Neural progenitor cell (in vitro differentiated cells): ENCODE measurements around the gene ALPL. TPM values are rescaled to one million over a fixed set of nuclear protein-coding genes. Genes with fewer than 3 reads are reported as not detected.

ENCODE experiments used
- DNase-seq: peaks from one replicate; pipeline ENCODE4 v3.0.0-alpha.2; 2016; ENCODE audit warnings: low spot score
- H2AFZ ChIP-seq: fragments of 200-600 bp; sonication (generic); replicated peaks from 2 replicates; pipeline ENCODE4 v1.6.1; 2016; ENCODE audit warnings: antibody characterized with exemption
- H3F3A ChIP-seq: fragments of 200-600 bp; sonication (generic); 2 replicates; pipeline ENCODE4 v1.6.1; 2016; ENCODE audit warnings: antibody characterized with exemption, low read depth
- H3K27ac ChIP-seq: fragments of 200-600 bp; sonication (generic); 2 replicates; pipeline ENCODE4 v1.5.1; 2016; ENCODE audit warnings: mild to moderate bottlenecking
- H3K27me3 ChIP-seq: fragments of 200-600 bp; sonication (generic); 2 replicates; pipeline ENCODE4 v1.6.1; 2016; ENCODE audit warnings: mild to moderate bottlenecking, moderate library complexity
- H3K36me3 ChIP-seq: fragments of 200-600 bp; sonication (generic); 2 replicates; pipeline ENCODE4 v1.5.1; 2016
- H3K4me1 ChIP-seq: fragments of 200-600 bp; sonication (generic); 2 replicates; pipeline ENCODE4 v1.6.1; 2016; ENCODE audit warnings: mixed run types
- H3K4me2 ChIP-seq: fragments of 200-600 bp; sonication (generic); 2 replicates; pipeline ENCODE4 v1.6.1; 2016
- H3K4me3 ChIP-seq: fragments of 200-600 bp; sonication (generic); 2 replicates; pipeline ENCODE4 v1.5.1; 2016
- H3K79me2 ChIP-seq: fragments of 200-600 bp; sonication (generic); 2 replicates; pipeline ENCODE4 v1.6.1; 2016; ENCODE audit warnings: low read depth
- H3K9ac ChIP-seq: fragments of 200-600 bp; sonication (generic); 2 replicates; pipeline ENCODE4 v1.6.1; 2016
- H3K9me3 ChIP-seq: fragments of 200-600 bp; sonication (generic); 2 replicates; pipeline ENCODE4 v1.5.1; 2016; ENCODE audit warnings: low read depth
- H4K20me1 ChIP-seq: fragments of 200-600 bp; sonication (generic); 2 replicates; pipeline ENCODE4 v1.6.1; 2016; ENCODE audit warnings: low read depth
- H3K27ac Mint-ChIP-seq: 3 replicates; pipeline ENCODE4 v1.8.0; 2021; ENCODE audit warnings: mixed read lengths
- H3K27me3 Mint-ChIP-seq: 2 replicates; pipeline ENCODE4 v1.8.0; 2022; ENCODE audit warnings: low read depth, mild to moderate bottlenecking, inconsistent platforms, moderate library complexity, mixed read lengths; ENCODE audit not compliant: insufficient read depth
- H3K36me3 Mint-ChIP-seq: 3 replicates; pipeline ENCODE4 v1.8.0; 2021; ENCODE audit warnings: mixed read lengths
- H3K4me1 Mint-ChIP-seq: 3 replicates; pipeline ENCODE4 v1.8.0; 2021; ENCODE audit warnings: mixed read lengths
- H3K4me3 Mint-ChIP-seq: 3 replicates; pipeline ENCODE4 v1.8.0; 2021; ENCODE audit warnings: mild to moderate bottlenecking, moderate library complexity, mixed read lengths
- H3K9me3 Mint-ChIP-seq: 3 replicates; pipeline ENCODE4 v1.8.0; 2020; ENCODE audit warnings: mixed read lengths
- CTCF ChIP-seq: fragments of 200-600 bp; sonication (generic); IDR thresholded peaks from 2 replicates; pipeline ENCODE4 v1.5.1; 2017; ENCODE audit warnings: antibody characterized with exemption, mild to moderate bottlenecking
- EZH2 ChIP-seq: fragments of 200-600 bp; sonication (generic); IDR thresholded peaks from 2 replicates; pipeline ENCODE4 v1.6.1; 2017; ENCODE audit warnings: antibody characterized with exemption, mild to moderate bottlenecking, moderate library complexity
- EZH2phosphoT487 ChIP-seq: fragments of 200-600 bp; sonication (generic); IDR thresholded peaks from 2 replicates; pipeline ENCODE4 v1.6.1; 2017; ENCODE audit warnings: antibody characterized with exemption
- total RNA-seq: library from RNA; depleted of rRNA; stranded (reverse); fragments of >200 nt; gene quantifications from 2 replicates; pipeline ENCODE4 v1.2.3, GENCODE V29; 2015; ENCODE audit warnings: low replicate concordance

ALPL gene
- total RNA-seq, 1 donor from 2014 or later = 51.3 TPM

GRCh38 chr1:21596174-21596573 lies 87.0 kb downstream of the ALPL start:
- Mint-ChIP-seq H3K36me3 (no peaks in the 10 kb centered on the region), H3K9me3 (no peaks in the 10 kb centered on the region), H3K4me1 (peaks cover 19% of the 10 kb centered on the region), H3K27ac (no peak overlapping the region), H3K4me3 (no peak overlapping the region), H3K27me3 (peaks cover 6% of the 10 kb centered on the region)
- DNase-seq = no peak
- no peaks in the 10 kb centered on the region for H3K36me3 ChIP-seq
- TF ChIP-seq EZH2 (no peak), EZH2phosphoT487 (no peak), CTCF (no peak)
- H3F3A ChIP-seq = no peaks in the 10 kb centered on the region
- H3K27ac ChIP-seq = no peak overlapping the region
- no peak overlapping the region for H2AFZ ChIP-seq
- no peaks in the 10 kb centered on the region for H3K27me3 ChIP-seq
- H3K9ac ChIP-seq = no peak overlapping the region
- peaks cover 15% of the 10 kb centered on the region for H3K4me1 ChIP-seq
- no peaks in the 10 kb centered on the region for H3K79me2 ChIP-seq
- no peak overlapping the region for H3K4me3 ChIP-seq
- H3K9me3 ChIP-seq = no peaks in the 10 kb centered on the region
- H3K4me2 ChIP-seq = no peak overlapping the region
- H4K20me1 ChIP-seq = peaks cover 12% of the 10 kb centered on the region

DNA sequence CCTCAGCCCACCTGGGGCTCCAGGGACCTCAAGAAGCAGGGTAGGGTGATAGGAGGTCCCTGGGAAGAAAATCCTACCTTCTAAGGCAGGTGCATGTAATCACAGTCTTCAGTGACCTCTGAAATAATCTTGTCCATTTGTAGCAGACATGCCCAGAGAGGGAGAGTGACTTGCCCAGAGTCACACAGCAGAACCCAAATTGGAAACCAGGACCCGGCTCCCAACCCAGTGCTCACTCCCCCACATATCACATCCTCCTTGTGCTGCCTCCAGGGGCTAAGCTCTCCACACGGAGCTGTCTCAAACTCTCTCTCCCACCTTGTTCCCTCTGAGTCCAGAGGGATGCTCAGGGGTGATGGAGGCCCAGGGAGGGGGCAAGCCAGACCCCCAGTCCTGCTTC lies 87.4 kb downstream of the ALPL start:
- no peak for TF ChIP-seq CTCF
- no peak for TF ChIP-seq EZH2phosphoT487
- no peak for TF ChIP-seq EZH2
- no peak for DNase-seq
- Histone ChIP-seq H3K27me3 (no peaks in the 10 kb centered on the region), H3K79me2 (no peaks in the 10 kb centered on the region), H3K9ac (no peak overlapping the region), H4K20me1 (peaks cover 12% of the 10 kb centered on the region), H3F3A (no peaks in the 10 kb centered on the region), H3K4me1 (peaks cover 13% of the 10 kb centered on the region), H3K9me3 (no peaks in the 10 kb centered on the region), H3K4me3 (no peak overlapping the region), H3K4me2 (no peak overlapping the region), H3K36me3 (no peaks in the 10 kb centered on the region), H2AFZ (no peak overlapping the region), H3K27ac (no peak overlapping the region)
- H3K36me3 Mint-ChIP-seq = no peaks in the 10 kb centered on the region
- peaks cover 19% of the 10 kb centered on the region for H3K4me1 Mint-ChIP-seq
- no peak overlapping the region for H3K27ac Mint-ChIP-seq
- H3K4me3 Mint-ChIP-seq = no peak overlapping the region
- peaks cover 6% of the 10 kb centered on the region for H3K27me3 Mint-ChIP-seq
- H3K9me3 Mint-ChIP-seq = no peaks in the 10 kb centered on the region

DNA sequence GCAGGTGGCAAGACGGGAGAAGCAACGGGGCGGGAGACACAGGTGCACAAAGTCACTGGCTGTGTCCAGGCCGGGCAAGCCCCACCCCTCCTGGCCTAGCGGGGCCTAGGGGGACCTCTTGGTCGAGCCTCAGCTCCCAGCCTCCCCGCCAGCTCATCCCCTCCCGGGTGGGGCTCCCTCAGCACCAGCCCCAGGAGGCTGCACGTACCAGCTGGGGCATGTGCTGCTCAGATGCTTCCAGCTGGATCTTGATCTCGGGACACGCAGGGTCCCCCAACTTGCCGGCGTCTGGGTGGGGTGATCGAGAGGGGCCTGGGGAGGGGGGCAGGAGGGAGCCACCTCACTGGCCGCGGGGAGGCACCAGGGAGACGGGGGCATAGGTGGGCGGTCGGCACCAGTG lies 88.5 kb downstream of the ALPL start:
- H3K36me3 ChIP-seq = no peaks in the 10 kb centered on the region
- H3K4me1 ChIP-seq = peaks cover 13% of the 10 kb centered on the region
- H3K9ac ChIP-seq = no peak overlapping the region
- no peak overlapping the region for H3K27ac ChIP-seq
- no peak overlapping the region for H3K4me3 Mint-ChIP-seq
- H3K4me2 ChIP-seq = no peak overlapping the region
- no peak overlapping the region for H3K27ac Mint-ChIP-seq
- no peaks in the 10 kb centered on the region for H3K9me3 ChIP-seq
- H3K4me3 ChIP-seq = no peak overlapping the region
- H4K20me1 ChIP-seq = peaks cover 12% of the 10 kb centered on the region
- H3F3A ChIP-seq = no peaks in the 10 kb centered on the region
- H3K27me3 ChIP-seq = no peaks in the 10 kb centered on the region
- no peaks in the 10 kb centered on the region for H3K9me3 Mint-ChIP-seq
- no peaks in the 10 kb centered on the region for H3K36me3 Mint-ChIP-seq
- TF ChIP-seq EZH2phosphoT487 (no peak), CTCF (no peak), EZH2 (no peak)
- DNase-seq = no peak
- H2AFZ ChIP-seq = no peak overlapping the region
- no peaks in the 10 kb centered on the region for H3K79me2 ChIP-seq
- peaks cover 16% of the 10 kb centered on the region for H3K4me1 Mint-ChIP-seq
- peaks cover 3% of the 10 kb centered on the region for H3K27me3 Mint-ChIP-seq
